Endothelial cell of umbilical vein (primary cell): Measurements from ENCODE around the gene ARSB. TPM values are rescaled to one million over a fixed set of nuclear protein-coding genes. Genes with fewer than 3 reads are reported as not detected.

Experiments used
- BruUV-seq: library from RNA; stranded (reverse); fragments of 400-500 nt; replicated peaks from 2 replicates; lab custom pipeline; 2021; lab: Mats Ljungman, UMichigan
- CTCF ChIA-PET: fragments of 300-600, 350-600 bp; sonication (Branson Sonifier 250); formaldehyde crosslinking; loops from one replicate; lab custom pipeline; 2021; ENCODE audit warnings: antibody characterized with exemption, inconsistent platforms; lab: Charles Lee
- POLR2A ChIA-PET: fragments of 300-600, 350-600 bp; sonication (Branson Sonifier 250); formaldehyde crosslinking; loops from one replicate; lab custom pipeline; 2021; ENCODE audit warnings: antibody characterized with exemption, inconsistent platforms; lab: Charles Lee
- DNase-seq: peaks from one replicate; pipeline ENCODE4 v3.0.0-alpha.2; 2011; ENCODE audit warnings: low read depth, low spot score
- FAIRE-seq: peaks from 2 replicates; lab custom pipeline; 2011; peaks lifted over from hg19 to GRCh38; lab: Jason Lieb, UNC
- H2AFZ ChIP-seq: 2 replicates; pipeline ENCODE4 v1.6.0; 2012; ENCODE audit warnings: low read depth, low read length, control low read depth, inconsistent platforms
- H3K27ac ChIP-seq: 2 replicates; pipeline ENCODE4 v1.5.1; 2011; ENCODE audit warnings: low read depth, mild to moderate bottlenecking, control low read depth, low read length, moderate library complexity; ENCODE audit not compliant: insufficient read depth
- H3K27me3 ChIP-seq, 2 experiments: 2 replicates each; pipeline versions ENCODE4 v1.6.0 to v1.6.1; 2011; ENCODE audit warnings: low read length in 2 of 2, mixed read lengths in 1 of 2; ENCODE audit not compliant: control insufficient read depth in 2 of 2, insufficient read depth in 2 of 2
- H3K36me3 ChIP-seq, 2 experiments: 2 replicates in 1 of 2; 3 replicates in 1 of 2; pipeline ENCODE4 v1.5.1; 2011; ENCODE audit warnings: low read length in 2 of 2, mild to moderate bottlenecking in 1 of 2, moderate library complexity in 1 of 2; ENCODE audit not compliant: control insufficient read depth in 2 of 2, insufficient read depth in 2 of 2; ENCODE audit errors: extremely low read depth in 1 of 2
- H3K4me1 ChIP-seq: 3 replicates; pipeline ENCODE4 v1.5.1; 2011; ENCODE audit warnings: mild to moderate bottlenecking, low read length; ENCODE audit not compliant: control insufficient read depth, insufficient read depth; ENCODE audit errors: extremely low read depth
- H3K4me2 ChIP-seq: 2 replicates; pipeline ENCODE4 v1.6.1; 2011; ENCODE audit warnings: low read length, control low read depth, mixed read lengths; ENCODE audit not compliant: insufficient read depth
- H3K4me3 ChIP-seq, 3 experiments: fragments of 200-600 bp in 1 of 3; sonication (generic), shearing (Covaris generic) in 1 of 3; replicated peaks in 1 of 3; 2 replicates each; pipeline ENCODE4 v1.5.1; 2011 to 2016; ENCODE audit warnings: control low read depth in 3 of 3, low read length in 3 of 3, mild to moderate bottlenecking in 2 of 3, inconsistent platforms in 1 of 3, low read depth in 1 of 3, moderate library complexity in 1 of 3; ENCODE audit not compliant: insufficient read depth in 1 of 3
- H3K79me2 ChIP-seq: 2 replicates; pipeline ENCODE4 v1.6.0; 2012; ENCODE audit warnings: low read length, inconsistent platforms; ENCODE audit not compliant: control insufficient read depth, insufficient read depth
- H3K9ac ChIP-seq: replicated peaks from 2 replicates; pipeline ENCODE3; 2011; ENCODE audit warnings: low read length, control low read depth; ENCODE audit not compliant: insufficient read depth; ENCODE audit errors: extremely low read depth
- H3K9me1 ChIP-seq: replicated peaks from 3 replicates; pipeline ENCODE4 v1.6.0; 2011; ENCODE audit warnings: mild to moderate bottlenecking, low read length; ENCODE audit not compliant: control insufficient read depth, insufficient read depth; ENCODE audit errors: extremely low read depth
- H3K9me3 ChIP-seq: replicated peaks from 2 replicates; pipeline ENCODE4 v1.5.1; 2012; ENCODE audit warnings: low read length, inconsistent platforms; ENCODE audit not compliant: control insufficient read depth, insufficient read depth
- H4K20me1 ChIP-seq: replicated peaks from 2 replicates; pipeline ENCODE3; 2011; ENCODE audit warnings: mild to moderate bottlenecking, low read length; ENCODE audit not compliant: control insufficient read depth, insufficient read depth; ENCODE audit errors: extremely low read depth
- CTCF ChIP-seq, 2 donors: IDR thresholded peaks; 1 replicate in 1 of 2; 2 replicates in 1 of 2; pipeline ENCODE4 v1.5.1; 2011; ENCODE audit warnings: low read length in 2 of 2, mild to moderate bottlenecking in 2 of 2, moderate library complexity in 2 of 2, control low read depth in 1 of 2, inconsistent platforms in 1 of 2, low read depth in 1 of 2; ENCODE audit not compliant: insufficient read depth in 1 of 2; ENCODE audit errors: extremely low read depth in 1 of 2
- EZH2 ChIP-seq: IDR thresholded peaks from 2 replicates; pipeline ENCODE4 v1.6.1; 2012; ENCODE audit warnings: borderline replicate concordance, low read depth, mild to moderate bottlenecking, moderate library complexity, low read length, inconsistent platforms; ENCODE audit not compliant: severe bottlenecking
- FOS ChIP-seq: IDR thresholded peaks from 2 replicates; pipeline ENCODE4 v1.6.1; 2011; ENCODE audit warnings: mild to moderate bottlenecking, low read length, moderate library complexity, borderline replicate concordance; ENCODE audit not compliant: insufficient read depth
- GATA2 ChIP-seq: IDR thresholded peaks from 2 replicates; pipeline ENCODE4 v1.7.0; 2011; ENCODE audit warnings: low read depth, mild to moderate bottlenecking, moderate library complexity, mixed read lengths, low read length; ENCODE audit not compliant: insufficient read length, insufficient read depth
- JUN ChIP-seq: IDR thresholded peaks from 2 replicates; pipeline ENCODE4 v1.6.1; 2011; ENCODE audit warnings: borderline replicate concordance, low read depth; ENCODE audit not compliant: insufficient read length, insufficient read depth
- MAX ChIP-seq: IDR thresholded peaks from 2 replicates; pipeline ENCODE4 v1.6.1; 2011; ENCODE audit not compliant: insufficient read depth, insufficient read length
- MYC ChIP-seq: IDR thresholded peaks from one replicate; pipeline ENCODE4 v1.6.1; 2011; ENCODE audit warnings: mild to moderate bottlenecking, low read depth, low read length
- POLR2A ChIP-seq: IDR thresholded peaks from 2 replicates; pipeline ENCODE4 v1.6.1; 2012; ENCODE audit warnings: low read depth, mild to moderate bottlenecking, control low read depth, low read length
- POLR2AphosphoS5 ChIP-seq: IDR thresholded peaks from 2 replicates; pipeline ENCODE4 v1.6.1; 2012; ENCODE audit warnings: low read depth, mild to moderate bottlenecking, control low read depth, low read length, moderate library complexity; ENCODE audit not compliant: insufficient read depth
- dilution Hi-C: fragments of 300-500 bp; cut with MboI; formaldehyde crosslinking; loops from one replicate; pipeline ENCODE4 v1.15.0; 2019; ENCODE audit warnings: low sequenced_read_pairs; ENCODE audit not compliant: extremely low pct_ligation_motif_present
- intact Hi-C: fragments of 100-400 bp; cut with micrococcal nuclease; formaldehyde crosslinking; loops from one replicate; pipeline ENCODE4 v1.10.0; 2022
- polyA plus RNA-seq, 4 experiments: library from polyadenylated mRNA; depleted of rRNA in 3 of 4; stranded (reverse) in 3 of 4; unstranded in 1 of 4; fragments of >200 nt; gene quantifications; 2 replicates each; pipeline versions ENCODE4 v1.2.1 to v1.2.3, GENCODE V29; 2011 to 2012; ENCODE audit warnings: missing spikeins in 1 of 4
- total RNA-seq: library from RNA; stranded (reverse); gene quantifications from 2 replicates; pipeline ENCODE4 v1.2.3, GENCODE V29; 2021

The ARSB gene
- total and polyA plus RNA-seq, 2 donors (not counting 3 experiments of a cell fraction or from before 2014, with no cell fraction given) = 17.2 to 25.8 TPM

DNA sequence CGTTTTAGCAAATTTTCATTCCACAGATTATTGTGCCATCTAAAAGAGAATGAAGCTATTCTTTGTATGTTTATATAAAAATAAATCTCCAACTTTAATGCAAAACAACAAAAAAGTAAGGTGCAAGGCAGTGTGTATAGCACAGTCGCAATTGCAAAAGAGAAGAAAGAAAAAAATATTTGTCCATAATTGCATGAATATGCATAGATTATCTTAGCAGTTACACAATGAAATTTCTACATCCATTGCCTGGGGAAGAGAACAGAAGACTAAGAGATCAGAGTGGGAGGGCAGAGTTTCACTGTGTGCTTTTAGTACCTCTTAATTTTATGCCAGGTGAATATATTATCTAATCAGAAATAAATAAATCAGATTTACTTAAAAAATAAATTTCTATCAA lies 250.2 kb downstream of the ARSB start:
- H3K9ac ChIP-seq = no peak overlapping the region
- BruUV-seq = no TSS peak
- FAIRE-seq = no peak
- no peaks in the 10 kb centered on the region for H3K79me2 ChIP-seq
- H3K27me3 ChIP-seq = no peaks in the 10 kb centered on the region
- H3K27ac ChIP-seq = no peak overlapping the region
- dilution Hi-C loops = no loop called here
- no peaks in the 10 kb centered on the region for H3K4me1 ChIP-seq
- H3K4me3 ChIP-seq = no peak overlapping the region
- no peaks in the 10 kb centered on the region for H3K9me1 ChIP-seq
- H3K9me3 ChIP-seq = no peaks in the 10 kb centered on the region
- ChIA-PET CTCF (no interaction called here), POLR2A (no interaction called here)
- no peak overlapping the region for H2AFZ ChIP-seq
- TF ChIP-seq MAX (no peak), POLR2AphosphoS5 (no peak), JUN (no peak), POLR2A (no peak), CTCF (IDR thresholded peaks at IDR 0.05; ENCODE audit: extremely low read depth in 1 of 2, insufficient read depth in 1 of 2, low read depth in 1 of 2, low read length in 2 of 2) (no peak), GATA2 (no peak), FOS (no peak), EZH2 (no peak), MYC (no peak)
- no peaks in the 10 kb centered on the region for H3K36me3 ChIP-seq
- no peak overlapping the region for H3K4me2 ChIP-seq
- no peaks in the 10 kb centered on the region for H4K20me1 ChIP-seq
- intact Hi-C loops = no loop called here
- DNase-seq = no peak
